ENCODE measurements around the gene CWF19L2. TPM values are rescaled to one million over a fixed set of nuclear protein-coding genes. Genes with fewer than 3 reads are reported as not detected.

CWF19L2 gene
- total and polyA plus RNA-seq, 2 of the 8 experiments (the other 6 are each of a cell fraction or from before 2014, with no cell fraction given) = 2.2 to 16.6 TPM

DNA sequence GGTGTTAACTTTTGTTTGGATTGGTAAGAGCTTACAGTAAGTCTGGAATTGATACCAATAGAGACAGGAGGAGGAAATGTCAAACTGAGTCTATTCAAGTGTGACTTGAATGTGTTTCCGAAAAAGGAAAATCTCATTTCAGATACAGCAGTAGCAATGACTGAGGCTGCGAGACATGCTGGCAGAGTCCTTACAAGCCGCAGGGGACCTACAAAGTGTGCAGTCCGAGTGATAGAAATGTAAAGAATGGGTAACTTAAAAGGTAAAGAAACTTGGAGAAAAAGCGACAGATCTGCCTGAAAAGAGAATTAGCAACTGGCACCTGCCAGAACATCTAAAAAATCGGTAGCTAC is 444 bp downstream of the CWF19L2 start:
- H4K5ac ChIP-seq (ENCODE audit: insufficient read length, low read depth, low read length) = peak overlapping the region; percentile 48
- H3K4me3 ChIP-seq (ENCODE audit: extremely low read depth in 1 of 4, insufficient read depth in 2 of 4, low read depth in 3 of 4, low read length in 4 of 4) = peak overlapping the region; percentile 82 to 97 (median 90)
- peak overlapping the region; percentile 44 for H3K4ac ChIP-seq (replicated peaks; ENCODE audit: insufficient read length, low read depth, low read length)
- ChIA-PET CTCF (ENCODE audit: partially characterized antibody) (interaction anchor here (0.6 to 1.3 kb wide), 5 partner anchors 10 to 446 kb away, joined by 3 to 5 read pairs (median 3); no protein-coding TSS in a partner anchor), POLR2A (ENCODE audit: partially characterized antibody) (interaction anchor here (1.2 to 1.6 kb wide), 6 partner anchors 9 to 374 kb away, joined by 3 to 7 read pairs (median 4); no protein-coding TSS in a partner anchor)
- peaks cover 0 to 24% of the 10 kb centered on the region in 2 experiments; a peak in 2 of 4 replicates for H3K79me2 ChIP-seq (ENCODE audit: control insufficient read depth in 1 of 2, insufficient read depth in 2 of 2, low read length in 2 of 2)
- H3K14ac ChIP-seq (ENCODE audit: insufficient read length) = no peak overlapping the region
- DNase-seq (ENCODE audit: low read depth in 1 of 2, low spot score in 2 of 2) = no peak
- no peak overlapping the region for H2AK5ac ChIP-seq (ENCODE audit: low read depth, low read length)
- H3K27me3 ChIP-seq (replicated peaks in 1 of 4; ENCODE audit: control insufficient read depth in 3 of 4, extremely low read depth in 1 of 4, insufficient read depth in 3 of 4, low read length in 3 of 4) = no peaks in the 10 kb centered on the region
- H3K36me3 ChIP-seq (ENCODE audit: control insufficient read depth in 2 of 4, insufficient read depth in 4 of 4, low read length in 3 of 4) = peaks cover 8 to 20% (median 13%) of the 10 kb centered on the region in 4 experiments; a peak in 6 of 8 replicates
- no peaks in the 10 kb centered on the region for H3K79me1 ChIP-seq (ENCODE audit: low read depth, low read length)
- no peak overlapping the region for H4K91ac ChIP-seq (replicated peaks; ENCODE audit: insufficient read length, low read length)
- peak overlapping the region; percentile 80 to 99 (median 86) for H3K9ac ChIP-seq (replicated peaks in 1 of 4; ENCODE audit: extremely low read depth in 1 of 4, low read depth in 3 of 4, low read length in 3 of 4)
- 8% methylated on average over 6 of the region's 6 CpGs; no CpG with 5 or more reads in 1 of the 2 experiments for WGBS, 2 experiments (ENCODE audit: extremely low coverage in 1 of 2, insufficient coverage in 1 of 2, insufficient read length in 1 of 2, insufficient replicate concordance in 2 of 2, low coverage in 1 of 2, low lambda C conversion rate in 2 of 2, missing lambda C conversion rate in 1 of 2)
- 0 out of 7 replicates have a peak, but pooled peaks cover 0 to 2% (median 0%) of the 10 kb centered on the region in 4 experiments for H3K4me1 ChIP-seq (replicated peaks in 1 of 4; ENCODE audit: control insufficient read depth in 3 of 4, insufficient read depth in 4 of 4, low read length in 3 of 4)
- no peak overlapping the region for H3K18ac ChIP-seq (ENCODE audit: extremely low read depth, low read length)
- H3K56ac ChIP-seq (replicated peaks; ENCODE audit: insufficient read length, low read depth, low read length) = peak overlapping the region; percentile 49
- TF ChIP-seq SIN3A (conservative IDR thresholded peaks at IDR 0.05 in 1 of 2, IDR thresholded peaks at IDR 0.05 in 1 of 2; ENCODE audit: low read depth in 1 of 2, low read length in 2 of 2) (0 out of 4 replicates have a peak, but pooled peaks of 1 of the 2 experiments have one; percentile 21), CTBP2 (IDR thresholded peaks at IDR 0.05; ENCODE audit: borderline replicate concordance, insufficient read depth, insufficient read length, low read length) (no peak), TCF12 (IDR thresholded peaks at IDR 0.05; ENCODE audit: low read depth, low read length) (no peak), TBP (IDR thresholded peaks at IDR 0.05; ENCODE audit: low read depth, low read length) (no peak), KDM4A (IDR thresholded peaks at IDR 0.05; ENCODE audit: low read depth, low read length, severe bottlenecking) (no peak), HDAC6 (IDR thresholded peaks at IDR 0.05; ENCODE audit: low read depth, low read length) (no peak), RAD21 (IDR thresholded peaks at IDR 0.05 in 1 of 2, conservative IDR thresholded peaks at IDR 0.05 in 1 of 2; ENCODE audit: low read depth in 2 of 2, low read length in 2 of 2) (no peak)
- TF ChIP-seq, protein P1, sequence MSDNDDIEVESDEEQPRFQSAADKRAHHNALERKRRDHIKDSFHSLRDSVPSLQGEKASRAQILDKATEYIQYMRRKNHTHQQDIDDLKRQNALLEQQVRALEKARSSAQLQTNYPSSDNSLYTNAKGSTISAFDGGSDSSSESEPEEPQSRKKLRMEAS (IDR thresholded peaks at IDR 0.05) = no peak
- H3K27ac ChIP-seq (ENCODE audit: low read depth, low read length) = peak overlapping the region; percentile 66
- peak overlapping the region; percentile 54; the same call in 1 of the 2 replicates for H2BK5ac ChIP-seq (ENCODE audit: low read depth, low read length)
- no peaks in the 10 kb centered on the region for H3K9me3 ChIP-seq (ENCODE audit: insufficient read depth in 2 of 2, low read depth in 1 of 2, low read length in 1 of 2)
- peak overlapping the region; percentile 67 to 84 for H3K4me2 ChIP-seq (ENCODE audit: insufficient read depth in 1 of 2, low read depth in 2 of 2, low read length in 2 of 2)
- H3K23me2 ChIP-seq (ENCODE audit: low read depth, low read length) = peaks cover 3% of the 10 kb centered on the region; the same call in 1 of the 2 replicates
- no peak overlapping the region for H2BK20ac ChIP-seq (ENCODE audit: low read length)
- H4K20me1 ChIP-seq (replicated peaks in 1 of 2; ENCODE audit: control insufficient read depth in 1 of 2, insufficient read depth in 2 of 2, low read length in 2 of 2) = no peaks in the 10 kb centered on the region
- H2BK15ac ChIP-seq (ENCODE audit: low read length) = no peak overlapping the region
- H2BK12ac ChIP-seq (ENCODE audit: low read depth, low read length) = no peak overlapping the region
- peak overlapping the region; percentile 97 for H2AFZ ChIP-seq (ENCODE audit: low read length)
- peak overlapping the region; percentile 91; the same call in 1 of the 2 replicates for H4K8ac ChIP-seq (ENCODE audit: extremely low read depth, insufficient read depth, low read length)
- H2BK120ac ChIP-seq (replicated peaks; ENCODE audit: low read depth, low read length) = peak overlapping the region; percentile 21
- FAIRE-seq = no peak
- H3K23ac ChIP-seq (ENCODE audit: insufficient read length) = no peak overlapping the region
